HEK293 (cell line): ENCODE data around the gene STPG2.

Experiments
- CTCF ChIA-PET: fragments of 350-600 bp; formaldehyde crosslinking; extraction: SDS; loops from one replicate; lab custom pipeline; 2021; ENCODE audit warnings: antibody characterized with exemption; lab: Yijun Ruan, JAX
- POLR2A ChIA-PET: fragments of 300-600 bp; formaldehyde crosslinking; extraction: SDS; loops from one replicate; lab custom pipeline; 2020; ENCODE audit warnings: antibody characterized with exemption, inconsistent platforms; lab: Yijun Ruan, JAX
- H3K27ac ChIP-seq: fragments of 200-500 bp; sonication (Bioruptor generic); 2 replicates; pipeline ENCODE4 v1.5.1; 2014; ENCODE audit warnings: low read depth, low read length, control low read depth, inconsistent platforms; ENCODE audit errors: extremely low read depth
- H3K36me3 ChIP-seq, 2 experiments: fragments of 200-500 bp in 1 of 2; sonication (Bioruptor generic) in 1 of 2; 1 replicate in 1 of 2; 2 replicates in 1 of 2; pipeline ENCODE4 v1.5.1; 2014 to 2017; ENCODE audit warnings: inconsistent platforms in 2 of 2, low read length in 2 of 2; ENCODE audit not compliant: control insufficient read depth in 2 of 2, insufficient read depth in 1 of 2
- H3K4me1 ChIP-seq: fragments of 200-500 bp; sonication (Bioruptor generic); 2 replicates; pipeline ENCODE4 v1.5.1; 2014; ENCODE audit warnings: mild to moderate bottlenecking, low read length, inconsistent platforms; ENCODE audit not compliant: control insufficient read depth, insufficient read depth
- H3K4me3 ChIP-seq: 2 replicates; pipeline ENCODE4 v1.5.1; 2011; ENCODE audit warnings: low read depth, mild to moderate bottlenecking, control low read depth, low read length, moderate library complexity
- H3K9me3 ChIP-seq: fragments of 200-500 bp; sonication (Bioruptor generic); 2 replicates; pipeline ENCODE4 v1.5.1; 2014; ENCODE audit warnings: low read depth, low read length, inconsistent platforms; ENCODE audit not compliant: control insufficient read depth, insufficient read depth
- BCL11A ChIP-seq: fragments of 450-650 bp; formaldehyde crosslinking; IDR thresholded peaks from 2 replicates; pipeline ENCODE4 v1.5.1; 2016; ENCODE audit warnings: low read depth, missing biosample characterization, missing genetic modification characterization
- FEZF1 ChIP-seq: fragments of 450-650 bp; formaldehyde crosslinking; IDR thresholded peaks from 2 replicates; pipeline ENCODE4 v1.5.1; 2016; ENCODE audit warnings: missing biosample characterization, missing genetic modification characterization
- KLF1 ChIP-seq: fragments of 450-650 bp; formaldehyde crosslinking; IDR thresholded peaks from 2 replicates; pipeline ENCODE4 v1.5.1; 2016; ENCODE audit warnings: missing biosample characterization, missing genetic modification characterization
- OSR2 ChIP-seq: fragments of 450-650 bp; formaldehyde crosslinking; IDR thresholded peaks from 2 replicates; pipeline ENCODE4 v1.5.1; 2016; ENCODE audit warnings: missing biosample characterization, missing genetic modification characterization
- SCRT2 ChIP-seq: fragments of 450-650 bp; formaldehyde crosslinking; IDR thresholded peaks from 2 replicates; pipeline ENCODE4 v1.5.1; 2016; ENCODE audit warnings: missing biosample characterization, missing genetic modification characterization
- SETDB1 ChIP-seq: IDR thresholded peaks from one replicate; pipeline ENCODE4 v1.6.1; 2017; ENCODE audit warnings: mild to moderate bottlenecking, low read length, moderate library complexity, mixed read lengths; ENCODE audit not compliant: insufficient read length
- ZFP41 ChIP-seq: fragments of 450-650 bp; formaldehyde crosslinking; IDR thresholded peaks from 2 replicates; pipeline ENCODE4 v1.5.1; 2016; ENCODE audit warnings: missing biosample characterization, missing genetic modification characterization, borderline replicate concordance
- ZNF211 ChIP-seq: fragments of 450-650 bp; formaldehyde crosslinking; IDR thresholded peaks from 2 replicates; pipeline ENCODE4 v1.5.1; 2016; ENCODE audit warnings: low read depth, missing biosample characterization, missing genetic modification characterization
- ZNF223 ChIP-seq: fragments of 450-650 bp; formaldehyde crosslinking; IDR thresholded peaks from 2 replicates; pipeline ENCODE4 v1.5.1; 2016; ENCODE audit warnings: missing biosample characterization, missing genetic modification characterization
- ZNF248 ChIP-seq: fragments of 450-650 bp; formaldehyde crosslinking; IDR thresholded peaks from 2 replicates; pipeline ENCODE4 v1.5.1; 2017; ENCODE audit warnings: missing biosample characterization, missing genetic modification characterization
- ZNF341 ChIP-seq: fragments of 450-650 bp; formaldehyde crosslinking; IDR thresholded peaks from 2 replicates; pipeline ENCODE4; 2016; ENCODE audit warnings: low read depth, missing biosample characterization, missing genetic modification characterization
- ZNF391 ChIP-seq: fragments of 450-650 bp; formaldehyde crosslinking; IDR thresholded peaks from 2 replicates; pipeline ENCODE4 v1.5.1; 2016; ENCODE audit warnings: low read depth, missing biosample characterization, missing genetic modification characterization, borderline replicate concordance
- ZNF423 ChIP-seq: fragments of 450-650 bp; formaldehyde crosslinking; IDR thresholded peaks from 2 replicates; pipeline ENCODE4 v1.5.1; 2016; ENCODE audit warnings: missing biosample characterization, missing genetic modification characterization
- ZNF529 ChIP-seq: fragments of 450-650 bp; formaldehyde crosslinking; IDR thresholded peaks from 2 replicates; pipeline ENCODE4 v1.5.1; 2017; ENCODE audit warnings: missing genetic modification characterization, missing biosample characterization; ENCODE audit not compliant: insufficient replicate concordance
- ZNF555 ChIP-seq: fragments of 450-650 bp; formaldehyde crosslinking; conservative IDR thresholded peaks from 2 replicates; pipeline ENCODE4 v1.5.1; 2017; ENCODE audit warnings: missing biosample characterization, mild to moderate bottlenecking, missing genetic modification characterization, inconsistent platforms
- ZNF843 ChIP-seq: fragments of 450-650 bp; formaldehyde crosslinking; IDR thresholded peaks from 2 replicates; pipeline ENCODE4 v1.5.1; 2016; ENCODE audit warnings: missing biosample characterization, missing genetic modification characterization
- TF ChIP-seq, protein P1 (sequence below): fragments of 450-650 bp; IDR thresholded peaks from 2 replicates; pipeline ENCODE4 v1.5.1; 2018; ENCODE audit warnings: missing biosample characterization, mild to moderate bottlenecking, missing genetic modification characterization
- TF ChIP-seq, protein P2 (sequence below): fragments of 450-650 bp; formaldehyde crosslinking; IDR thresholded peaks from 2 replicates; pipeline ENCODE4 v1.5.1; 2016; ENCODE audit warnings: missing biosample characterization, missing genetic modification characterization
- TF ChIP-seq, protein P3 (sequence below): fragments of 450-650 bp; formaldehyde crosslinking; IDR thresholded peaks from 2 replicates; pipeline ENCODE4 v1.5.1; 2016; ENCODE audit warnings: missing biosample characterization, missing genetic modification characterization
- TF ChIP-seq, protein P4 (sequence below): fragments of 450-650 bp; formaldehyde crosslinking; IDR thresholded peaks from 2 replicates; pipeline ENCODE4 v1.5.1; 2016; ENCODE audit warnings: missing biosample characterization, missing genetic modification characterization

Gene STPG2

DNA sequence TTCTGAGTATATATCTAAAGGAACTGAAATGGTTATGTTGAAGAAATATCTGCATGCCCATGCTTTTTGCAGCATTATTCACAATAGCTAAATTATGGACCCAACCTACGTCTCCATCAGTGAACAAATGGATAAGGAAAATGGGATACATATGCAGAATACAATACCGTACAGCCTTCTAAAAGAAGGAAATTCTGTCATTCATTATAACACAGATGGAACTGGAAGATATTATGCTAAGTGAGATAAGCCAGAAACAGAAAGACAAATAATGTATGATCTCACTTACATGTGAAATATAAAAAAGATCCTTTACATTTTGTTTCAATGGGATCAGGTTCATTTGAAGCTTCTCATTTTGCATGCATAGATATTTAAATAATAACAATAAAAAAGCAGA is 263.3 kb downstream of the STPG2 start:
- no peaks in the 10 kb centered on the region for H3K36me3 ChIP-seq
- H3K4me1 ChIP-seq = no peaks in the 10 kb centered on the region

DNA sequence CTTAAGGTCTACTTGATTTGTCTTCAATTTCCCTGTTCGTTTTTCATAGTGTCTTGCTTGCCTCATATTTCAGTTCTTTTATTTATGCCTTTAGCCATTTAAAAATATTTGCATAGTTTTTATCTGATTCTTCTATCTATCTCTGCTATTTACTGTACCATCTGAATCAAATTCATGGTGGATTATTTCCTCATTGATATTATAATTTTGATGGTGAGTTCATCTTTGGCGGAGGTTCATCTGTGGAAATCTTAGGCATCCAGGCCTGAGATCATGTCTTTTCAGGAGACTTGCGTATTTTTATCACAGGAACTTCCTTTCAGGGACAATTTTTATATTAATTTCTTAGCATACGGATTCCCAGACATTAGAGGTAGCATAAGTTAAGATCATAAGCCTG is 275.2 kb downstream of the STPG2 start:
- Histone ChIP-seq H3K4me1 (no peaks in the 10 kb centered on the region), H3K36me3 (no peaks in the 10 kb centered on the region), H3K27ac (no peak overlapping the region), H3K9me3 (no peaks in the 10 kb centered on the region)
- no peak for TF ChIP-seq OSR2 (tag by site-specific recombination)
- no peak for TF ChIP-seq FEZF1 (tag by site-specific recombination)
- no peak for TF ChIP-seq ZNF843 (tag by site-specific recombination)
- TF ChIP-seq, protein P1, sequence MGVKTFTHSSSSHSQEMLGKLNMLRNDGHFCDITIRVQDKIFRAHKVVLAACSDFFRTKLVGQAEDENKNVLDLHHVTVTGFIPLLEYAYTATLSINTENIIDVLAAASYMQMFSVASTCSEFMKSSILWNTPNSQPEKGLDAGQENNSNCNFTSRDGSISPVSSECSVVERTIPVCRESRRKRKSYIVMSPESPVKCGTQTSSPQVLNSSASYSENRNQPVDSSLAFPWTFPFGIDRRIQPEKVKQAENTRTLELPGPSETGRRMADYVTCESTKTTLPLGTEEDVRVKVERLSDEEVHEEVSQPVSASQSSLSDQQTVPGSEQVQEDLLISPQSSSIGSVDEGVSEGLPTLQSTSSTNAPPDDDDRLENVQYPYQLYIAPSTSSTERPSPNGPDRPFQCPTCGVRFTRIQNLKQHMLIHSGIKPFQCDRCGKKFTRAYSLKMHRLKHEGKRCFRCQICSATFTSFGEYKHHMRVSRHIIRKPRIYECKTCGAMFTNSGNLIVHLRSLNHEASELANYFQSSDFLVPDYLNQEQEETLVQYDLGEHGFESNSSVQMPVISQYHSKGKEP = no peak
- TF ChIP-seq, all 188 proteins: peak for 0
- H3K4me3 ChIP-seq = no peak overlapping the region
- CTCF ChIA-PET = no interaction called here
- POLR2A ChIA-PET = no interaction called here

More for the DNA sequence above, 263.3 kb downstream of the STPG2 start:
- TF ChIP-seq ZFP41 (tag by site-specific recombination) (no peak), ZNF391 (tag by site-specific recombination) (no peak), KLF1 (tag by site-specific recombination) (no peak), SETDB1 (no peak), SCRT2 (tag by site-specific recombination) (no peak), BCL11A (tag by site-specific recombination) (no peak)
- TF ChIP-seq, protein P2, sequence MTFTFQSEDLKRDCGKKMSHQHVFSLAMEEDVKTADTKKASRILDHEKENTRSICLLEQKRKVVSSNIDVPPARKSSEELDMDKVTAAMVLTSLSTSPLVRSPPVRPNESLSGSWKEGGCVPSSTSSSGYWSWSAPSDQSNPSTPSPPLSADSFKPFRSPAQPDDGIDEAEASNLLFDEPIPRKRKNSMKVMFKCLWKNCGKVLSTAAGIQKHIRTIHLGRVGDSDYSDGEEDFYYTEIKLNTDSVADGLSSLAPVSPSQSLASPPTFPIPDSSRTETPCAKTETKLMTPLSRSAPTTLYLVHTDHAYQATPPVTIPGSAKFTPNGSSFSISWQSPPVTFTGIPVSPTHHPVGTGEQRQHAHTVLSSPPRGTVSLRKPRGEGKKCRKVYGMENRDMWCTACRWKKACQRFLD (tag by site-specific recombination) = no peak
- no peak overlapping the region for H3K4me3 ChIP-seq
- ChIA-PET CTCF (no interaction called here), POLR2A (no interaction called here)
- no peaks in the 10 kb centered on the region for H3K9me3 ChIP-seq
- no peak overlapping the region for H3K27ac ChIP-seq

DNA sequence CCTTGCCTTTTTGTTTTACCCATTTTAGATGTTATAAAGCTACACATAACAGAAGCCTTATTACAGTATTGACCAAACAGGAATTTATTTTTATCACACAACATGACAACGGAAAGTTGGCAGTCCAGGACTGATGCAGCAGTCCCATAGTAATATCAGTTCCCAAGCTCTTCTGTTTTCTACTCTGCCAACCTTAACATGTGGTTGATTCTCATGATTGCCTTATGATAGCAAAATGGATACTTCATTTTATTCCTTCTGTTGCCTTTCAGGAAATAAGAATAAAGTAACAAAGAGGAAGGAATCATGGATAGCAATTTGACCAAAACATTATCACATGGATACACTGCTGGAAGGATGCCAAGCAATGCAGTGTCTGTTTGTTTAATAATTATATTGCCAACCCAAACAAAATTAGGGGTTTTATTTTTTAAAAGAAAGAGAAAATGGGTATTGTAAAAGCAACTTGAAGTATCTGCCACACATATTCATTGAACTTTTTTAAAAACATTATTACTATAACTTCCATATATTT is 275.7 kb downstream of the STPG2 start:
- TF ChIP-seq ZNF211 (no peak), ZNF423 (tag by site-specific recombination) (no peak), ZNF555 (tag by site-specific recombination) (no peak), ZNF223 (tag by site-specific recombination) (no peak), ZNF248 (tag by site-specific recombination) (no peak), ZNF529 (no peak), ZNF341 (no peak)
- TF ChIP-seq, protein P3, sequence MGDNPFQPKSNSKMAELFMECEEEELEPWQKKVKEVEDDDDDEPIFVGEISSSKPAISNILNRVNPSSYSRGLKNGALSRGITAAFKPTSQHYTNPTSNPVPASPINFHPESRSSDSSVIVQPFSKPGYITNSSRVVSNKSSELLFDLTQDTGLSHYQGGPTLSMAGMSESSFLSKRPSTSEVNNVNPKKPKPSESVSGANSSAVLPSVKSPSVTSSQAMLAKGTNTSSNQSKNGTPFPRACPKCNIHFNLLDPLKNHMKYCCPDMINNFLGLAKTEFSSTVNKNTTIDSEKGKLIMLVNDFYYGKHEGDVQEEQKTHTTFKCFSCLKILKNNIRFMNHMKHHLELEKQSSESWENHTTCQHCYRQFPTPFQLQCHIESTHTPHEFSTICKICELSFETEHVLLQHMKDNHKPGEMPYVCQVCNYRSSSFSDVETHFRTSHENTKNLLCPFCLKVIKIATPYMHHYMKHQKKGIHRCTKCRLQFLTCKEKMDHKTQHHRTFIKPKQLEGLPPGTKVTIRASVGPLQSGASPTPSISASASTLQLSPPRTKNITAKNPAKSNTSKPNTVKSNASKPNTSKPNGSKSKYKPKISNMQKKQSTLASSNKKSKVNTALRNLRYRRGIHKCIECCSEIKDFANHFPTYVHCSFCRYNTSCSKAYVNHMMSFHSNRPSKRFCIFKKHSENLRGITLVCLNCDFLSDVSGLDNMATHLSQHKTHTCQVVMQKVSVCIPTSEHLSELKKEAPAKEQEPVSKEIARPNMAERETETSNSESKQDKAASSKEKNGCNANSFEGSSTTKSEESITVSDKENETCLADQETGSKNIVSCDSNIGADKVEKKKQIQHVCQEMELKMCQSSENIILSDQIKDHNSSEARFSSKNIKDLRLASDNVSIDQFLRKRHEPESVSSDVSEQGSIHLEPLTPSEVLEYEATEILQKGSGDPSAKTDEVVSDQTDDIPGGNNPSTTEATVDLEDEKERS (tag by site-specific recombination) = no peak
- TF ChIP-seq, protein P4, sequence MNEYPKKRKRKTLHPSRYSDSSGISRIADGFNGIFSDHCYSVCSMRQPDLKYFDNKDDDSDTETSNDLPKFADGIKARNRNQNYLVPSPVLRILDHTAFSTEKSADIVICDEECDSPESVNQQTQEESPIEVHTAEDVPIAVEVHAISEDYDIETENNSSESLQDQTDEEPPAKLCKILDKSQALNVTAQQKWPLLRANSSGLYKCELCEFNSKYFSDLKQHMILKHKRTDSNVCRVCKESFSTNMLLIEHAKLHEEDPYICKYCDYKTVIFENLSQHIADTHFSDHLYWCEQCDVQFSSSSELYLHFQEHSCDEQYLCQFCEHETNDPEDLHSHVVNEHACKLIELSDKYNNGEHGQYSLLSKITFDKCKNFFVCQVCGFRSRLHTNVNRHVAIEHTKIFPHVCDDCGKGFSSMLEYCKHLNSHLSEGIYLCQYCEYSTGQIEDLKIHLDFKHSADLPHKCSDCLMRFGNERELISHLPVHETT (tag by site-specific recombination) = no peak
- CTCF ChIA-PET = no interaction called here
- no peak overlapping the region for H3K4me3 ChIP-seq
- no peaks in the 10 kb centered on the region for H3K36me3 ChIP-seq
- H3K9me3 ChIP-seq = no peaks in the 10 kb centered on the region
- POLR2A ChIA-PET = no interaction called here
- H3K27ac ChIP-seq = no peak overlapping the region
- no peaks in the 10 kb centered on the region for H3K4me1 ChIP-seq
